ENCODE results near the gene RNASE7.

Gene RNASE7

GRCh38 chr14:20998139-20998538 is 44.0 kb upstream of the RNASE7 start:
- no peak overlapping the region for H3K14ac ChIP-seq (ENCODE audit: low read length in 2 of 2)
- H3K79me1 ChIP-seq (replicated peaks; ENCODE audit: low read length, poor library complexity, severe bottlenecking), result peaks cover under 1% of the 10 kb centered on the region
- peaks cover 8% of the 10 kb centered on the region for H3K4me1 ChIP-seq (ENCODE audit: control insufficient read depth, insufficient read depth, low read depth, low read length)
- no peak overlapping the region for H2AK5ac ChIP-seq (ENCODE audit: low read length, severe bottlenecking)
- H2BK15ac ChIP-seq (ENCODE audit: low read depth, poor library complexity, severe bottlenecking), result no peak overlapping the region
- H3K9ac ChIP-seq (ENCODE audit: low read length), result no peak overlapping the region
- no peak overlapping the region for H2BK120ac ChIP-seq (ENCODE audit: low read depth, low read length)
- no peak overlapping the region for H3K4ac ChIP-seq (ENCODE audit: low read depth in 1 of 2, low read length in 2 of 2)
- no peak overlapping the region for H4K91ac ChIP-seq (ENCODE audit: low read length)
- H3K4me3 ChIP-seq (ENCODE audit: insufficient read depth in 1 of 2, low read depth in 1 of 2, low read length in 2 of 2), result no peak overlapping the region
- H3K23ac ChIP-seq (ENCODE audit: low read length in 2 of 2), result no peak overlapping the region
- no peak overlapping the region for H2BK12ac ChIP-seq (ENCODE audit: low read length in 2 of 2)
- peaks cover 22 to 45% of the 10 kb centered on the region in 2 experiments for H3K36me3 ChIP-seq (ENCODE audit: control insufficient read depth in 1 of 2, insufficient read depth in 2 of 2, low read depth in 1 of 2, low read length in 2 of 2)
- no peak overlapping the region for H4K8ac ChIP-seq (ENCODE audit: low read length)
- WGBS, result 86% methylated on average over 3 of the region's 3 CpGs
- no peak overlapping the region for H3K18ac ChIP-seq (ENCODE audit: low read depth in 1 of 2, low read length in 2 of 2)
- no peak overlapping the region for H2AFZ ChIP-seq (ENCODE audit: low read depth, low read length)
- H3K4me2 ChIP-seq (ENCODE audit: low read length, poor library complexity, severe bottlenecking), result no peak overlapping the region
- H3K27ac ChIP-seq (ENCODE audit: low read length, poor library complexity, severe bottlenecking), result no peak overlapping the region
- H2BK5ac ChIP-seq (ENCODE audit: low read depth, low read length, poor library complexity, severe bottlenecking), result no peak overlapping the region
- DNase-seq, result no peak
- H3K27me3 ChIP-seq (ENCODE audit: control insufficient read depth in 1 of 2, insufficient read depth in 1 of 2, low read length in 2 of 2), result no peaks in the 10 kb centered on the region
- no peaks in the 10 kb centered on the region for H3K9me3 ChIP-seq (ENCODE audit: control insufficient read depth, low read length)

- peaks cover 8% of the 10 kb centered on the region for H3K4me1 ChIP-seq (ENCODE audit: control insufficient read depth, insufficient read depth, low read depth, low read length)
- no peaks in the 10 kb centered on the region for H3K9me3 ChIP-seq (ENCODE audit: control insufficient read depth, low read length)
- no peak within 1 kb of the TSS for H2BK15ac ChIP-seq (ENCODE audit: low read depth, poor library complexity, severe bottlenecking)
- no peak within 1 kb of the TSS for H3K4me2 ChIP-seq (ENCODE audit: low read length, poor library complexity, severe bottlenecking)
- H3K27me3 ChIP-seq (ENCODE audit: control insufficient read depth in 1 of 2, insufficient read depth in 1 of 2, low read length in 2 of 2), result no peaks in the 10 kb centered on the region
- no peak within 1 kb of the TSS for H3K4ac ChIP-seq (ENCODE audit: low read depth in 1 of 2, low read length in 2 of 2)
- no peak within 1 kb of the TSS for H4K91ac ChIP-seq (ENCODE audit: low read length)
- no peak within 1 kb of the TSS for H3K14ac ChIP-seq (ENCODE audit: low read length in 2 of 2)
- H2BK12ac ChIP-seq (ENCODE audit: low read length in 2 of 2), result no peak within 1 kb of the TSS
- no peak within 1 kb of the TSS for H2BK120ac ChIP-seq (ENCODE audit: low read depth, low read length)
- no peak within 1 kb of the TSS for H2AK5ac ChIP-seq (ENCODE audit: low read length, severe bottlenecking)
- H3K4me3 ChIP-seq (ENCODE audit: insufficient read depth in 1 of 2, low read depth in 1 of 2, low read length in 2 of 2), result no peak within 1 kb of the TSS
- peak; percentile 57 for DNase-seq
- no peak within 1 kb of the TSS for H2AFZ ChIP-seq (ENCODE audit: low read depth, low read length)
- H3K36me3 ChIP-seq (ENCODE audit: control insufficient read depth in 1 of 2, insufficient read depth in 2 of 2, low read depth in 1 of 2, low read length in 2 of 2), result peaks cover 22 to 40% of the 10 kb centered on the region in 2 experiments
- H3K18ac ChIP-seq (ENCODE audit: low read depth in 1 of 2, low read length in 2 of 2), result no peak within 1 kb of the TSS
- H2BK5ac ChIP-seq (ENCODE audit: low read depth, low read length, poor library complexity, severe bottlenecking), result no peak within 1 kb of the TSS
- H3K9ac ChIP-seq (ENCODE audit: low read length), result no peak within 1 kb of the TSS
- H4K8ac ChIP-seq (ENCODE audit: low read length), result no peak within 1 kb of the TSS
- 35% methylated on average over 5 of the region's 6 CpGs for WGBS
- no peaks in the 10 kb centered on the region for H3K79me1 ChIP-seq (replicated peaks; ENCODE audit: low read length, poor library complexity, severe bottlenecking)
- no peak within 1 kb of the TSS for H3K27ac ChIP-seq (ENCODE audit: low read length, poor library complexity, severe bottlenecking)
- no peak within 1 kb of the TSS for H3K23ac ChIP-seq (ENCODE audit: low read length in 2 of 2)
Observed at GRCh38 chr14:20998674-20999366, 43.3 kb upstream of the RNASE7 start, which contains the start of gene SLC39A2. Gene SLC39A2, plus strand, starts transcription at chr14:20999293. Its CDS starts 154 bp downstream, at chr14:20999447.

- WGBS, result 92% methylated on average over 4 of the region's 4 CpGs
- H2AFZ ChIP-seq (ENCODE audit: low read depth, low read length), result no peak overlapping the region
- H3K18ac ChIP-seq (ENCODE audit: low read depth in 1 of 2, low read length in 2 of 2), result no peak overlapping the region
- H3K27ac ChIP-seq (ENCODE audit: low read length, poor library complexity, severe bottlenecking), result no peak overlapping the region
- H3K4me2 ChIP-seq (ENCODE audit: low read length, poor library complexity, severe bottlenecking), result no peak overlapping the region
- no peak overlapping the region for H2AK5ac ChIP-seq (ENCODE audit: low read length, severe bottlenecking)
- H2BK15ac ChIP-seq (ENCODE audit: low read depth, poor library complexity, severe bottlenecking), result no peak overlapping the region
- no peak overlapping the region for H3K4me3 ChIP-seq (ENCODE audit: insufficient read depth in 1 of 2, low read depth in 1 of 2, low read length in 2 of 2)
- no peak overlapping the region for H2BK120ac ChIP-seq (ENCODE audit: low read depth, low read length)
- H3K14ac ChIP-seq (ENCODE audit: low read length in 2 of 2), result no peak overlapping the region
- no peak overlapping the region for H2BK12ac ChIP-seq (ENCODE audit: low read length in 2 of 2)
- H3K9ac ChIP-seq (ENCODE audit: low read length), result no peak overlapping the region
- DNase-seq, result no peak
- H4K8ac ChIP-seq (ENCODE audit: low read length), result no peak overlapping the region
- H3K36me3 ChIP-seq (ENCODE audit: control insufficient read depth in 1 of 2, insufficient read depth in 2 of 2, low read depth in 1 of 2, low read length in 2 of 2), result peaks cover 19 to 33% of the 10 kb centered on the region in 2 experiments
- no peaks in the 10 kb centered on the region for H3K79me1 ChIP-seq (replicated peaks; ENCODE audit: low read length, poor library complexity, severe bottlenecking)
- H3K4me1 ChIP-seq (ENCODE audit: control insufficient read depth, insufficient read depth, low read depth, low read length), result peaks cover 8% of the 10 kb centered on the region
- no peaks in the 10 kb centered on the region for H3K27me3 ChIP-seq (ENCODE audit: control insufficient read depth in 1 of 2, insufficient read depth in 1 of 2, low read length in 2 of 2)
- no peak overlapping the region for H3K23ac ChIP-seq (ENCODE audit: low read length in 2 of 2)
- no peak overlapping the region for H2BK5ac ChIP-seq (ENCODE audit: low read depth, low read length, poor library complexity, severe bottlenecking)
- no peak overlapping the region for H3K4ac ChIP-seq (ENCODE audit: low read depth in 1 of 2, low read length in 2 of 2)
- H3K9me3 ChIP-seq (ENCODE audit: control insufficient read depth, low read length), result no peaks in the 10 kb centered on the region
- H4K91ac ChIP-seq (ENCODE audit: low read length), result no peak overlapping the region
Observed at GRCh38 chr14:20999591-20999990, 42.6 kb upstream of the RNASE7 start.

GRCh38 chr14:21001218-21001617 is 40.9 kb upstream of the RNASE7 start:
- H3K4ac ChIP-seq (ENCODE audit: low read depth in 1 of 2, low read length in 2 of 2), result no peak overlapping the region
- no peak overlapping the region for H2BK5ac ChIP-seq (ENCODE audit: low read depth, low read length, poor library complexity, severe bottlenecking)
- no peaks in the 10 kb centered on the region for H3K9me3 ChIP-seq (ENCODE audit: control insufficient read depth, low read length)
- H3K27me3 ChIP-seq (ENCODE audit: control insufficient read depth in 1 of 2, insufficient read depth in 1 of 2, low read length in 2 of 2), result no peaks in the 10 kb centered on the region
- H3K9ac ChIP-seq (ENCODE audit: low read length), result no peak overlapping the region
- no peak overlapping the region for H4K8ac ChIP-seq (ENCODE audit: low read length)
- no peak overlapping the region for H4K91ac ChIP-seq (ENCODE audit: low read length)
- no peak for DNase-seq
- 74% methylated on average over 6 of the region's 7 CpGs for WGBS
- H3K79me1 ChIP-seq (replicated peaks; ENCODE audit: low read length, poor library complexity, severe bottlenecking), result no peaks in the 10 kb centered on the region
- no peak overlapping the region for H2BK12ac ChIP-seq (ENCODE audit: low read length in 2 of 2)
- no peak overlapping the region for H2BK120ac ChIP-seq (ENCODE audit: low read depth, low read length)
- peaks cover 7 to 16% of the 10 kb centered on the region in 2 experiments for H3K36me3 ChIP-seq (ENCODE audit: control insufficient read depth in 1 of 2, insufficient read depth in 2 of 2, low read depth in 1 of 2, low read length in 2 of 2)
- no peak overlapping the region for H2AK5ac ChIP-seq (ENCODE audit: low read length, severe bottlenecking)
- no peak overlapping the region for H3K23ac ChIP-seq (ENCODE audit: low read length in 2 of 2)
- no peak overlapping the region for H3K4me3 ChIP-seq (ENCODE audit: insufficient read depth in 1 of 2, low read depth in 1 of 2, low read length in 2 of 2)
- H2BK15ac ChIP-seq (ENCODE audit: low read depth, poor library complexity, severe bottlenecking), result no peak overlapping the region
- H2AFZ ChIP-seq (ENCODE audit: low read depth, low read length), result no peak overlapping the region
- H3K4me1 ChIP-seq (ENCODE audit: control insufficient read depth, insufficient read depth, low read depth, low read length), result peaks cover 8% of the 10 kb centered on the region
- no peak overlapping the region for H3K4me2 ChIP-seq (ENCODE audit: low read length, poor library complexity, severe bottlenecking)
- H3K14ac ChIP-seq (ENCODE audit: low read length in 2 of 2), result no peak overlapping the region
- no peak overlapping the region for H3K27ac ChIP-seq (ENCODE audit: low read length, poor library complexity, severe bottlenecking)
- H3K18ac ChIP-seq (ENCODE audit: low read depth in 1 of 2, low read length in 2 of 2), result no peak overlapping the region
